Fibroblast of lung (primary cell): Measurements from ENCODE around the gene NIT1.

Experiments
- EZH2 ChIP-seq: IDR thresholded peaks from 2 replicates; pipeline ENCODE4 v1.5.1; 2012; ENCODE audit warnings: low read length, control low read depth, mild to moderate bottlenecking; ENCODE audit errors: missing control alignments
- TF ChIP-seq, protein P1 (sequence below), 2 donors: IDR thresholded peaks in 1 of 2; conservative IDR thresholded peaks in 1 of 2; 1 replicate in 1 of 2; 2 replicates in 1 of 2; pipeline ENCODE4 v1.5.1; 2011 to 2012; ENCODE audit warnings: low read length in 2 of 2, control low read depth in 1 of 2, inconsistent platforms in 1 of 2, low read depth in 1 of 2, mild to moderate bottlenecking in 1 of 2

- TF ChIP-seq, protein P1, sequence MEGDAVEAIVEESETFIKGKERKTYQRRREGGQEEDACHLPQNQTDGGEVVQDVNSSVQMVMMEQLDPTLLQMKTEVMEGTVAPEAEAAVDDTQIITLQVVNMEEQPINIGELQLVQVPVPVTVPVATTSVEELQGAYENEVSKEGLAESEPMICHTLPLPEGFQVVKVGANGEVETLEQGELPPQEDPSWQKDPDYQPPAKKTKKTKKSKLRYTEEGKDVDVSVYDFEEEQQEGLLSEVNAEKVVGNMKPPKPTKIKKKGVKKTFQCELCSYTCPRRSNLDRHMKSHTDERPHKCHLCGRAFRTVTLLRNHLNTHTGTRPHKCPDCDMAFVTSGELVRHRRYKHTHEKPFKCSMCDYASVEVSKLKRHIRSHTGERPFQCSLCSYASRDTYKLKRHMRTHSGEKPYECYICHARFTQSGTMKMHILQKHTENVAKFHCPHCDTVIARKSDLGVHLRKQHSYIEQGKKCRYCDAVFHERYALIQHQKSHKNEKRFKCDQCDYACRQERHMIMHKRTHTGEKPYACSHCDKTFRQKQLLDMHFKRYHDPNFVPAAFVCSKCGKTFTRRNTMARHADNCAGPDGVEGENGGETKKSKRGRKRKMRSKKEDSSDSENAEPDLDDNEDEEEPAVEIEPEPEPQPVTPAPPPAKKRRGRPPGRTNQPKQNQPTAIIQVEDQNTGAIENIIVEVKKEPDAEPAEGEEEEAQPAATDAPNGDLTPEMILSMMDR (conservative IDR thresholded peaks at IDR 0.05 in 1 of 2, IDR thresholded peaks at IDR 0.05 in 1 of 2; ENCODE audit: low read depth in 1 of 2, low read length in 2 of 2) = peak; percentile 43 to 63
- TF ChIP-seq EZH2 = no peak
These were observed 46.0 kb upstream of the NIT1 start for GRCh38 chr1:161071886-161072371.
